Panc1 (cell line): Measurements from ENCODE around the gene COG7. TPM values are rescaled to one million over a fixed set of nuclear protein-coding genes. Genes with fewer than 3 reads are reported as not detected.

Source experiments
- ATAC-seq: fragments of 200-7000 bp; cut with Tn5 transposase; 2 replicates; pipeline ENCODE4 v1.9.1; 2020; ENCODE audit warnings: mild to moderate bottlenecking, moderate library complexity
- BruUV-seq: library from RNA; stranded (reverse); fragments of 400-500 nt; replicated peaks from 2 replicates; lab custom pipeline; 2021; lab: Mats Ljungman, UMichigan
- CTCF ChIA-PET: fragments of 300-600 bp; sonication (Branson Sonifier 250); formaldehyde crosslinking; loops from one replicate; lab custom pipeline; 2022; ENCODE audit warnings: antibody characterized with exemption; lab: Charles Lee
- POLR2A ChIA-PET: fragments of 300-600 bp; sonication (Branson Sonifier 250); formaldehyde crosslinking; loops from one replicate; lab custom pipeline; 2022; ENCODE audit warnings: antibody characterized with exemption; lab: Charles Lee
- DNase-seq: peaks from one replicate; pipeline ENCODE4 v3.0.0-alpha.2; 2010; ENCODE audit warnings: low read depth, low spot score
- H3K27ac ChIP-seq: 2 replicates; pipeline ENCODE4 v1.5.1; 2011; ENCODE audit warnings: mild to moderate bottlenecking, low read length, inconsistent platforms
- H3K27me3 ChIP-seq: fragments of 200-500 bp; sonication (Bioruptor generic); 2 replicates; pipeline ENCODE4 v1.6.0; 2014; ENCODE audit warnings: low read length, inconsistent platforms; ENCODE audit not compliant: control insufficient read depth, insufficient read depth
- H3K36me3 ChIP-seq: fragments of 200-500 bp; sonication (Bioruptor generic); 2 replicates; pipeline ENCODE4 v1.5.1; 2014; ENCODE audit warnings: inconsistent platforms, mild to moderate bottlenecking, low read length, moderate library complexity; ENCODE audit not compliant: control insufficient read depth, insufficient read depth
- H3K4me1 ChIP-seq: 2 replicates; pipeline ENCODE4 v1.5.1; 2011; ENCODE audit warnings: inconsistent platforms, mild to moderate bottlenecking, low read length, moderate library complexity; ENCODE audit not compliant: control insufficient read depth, insufficient read depth
- H3K4me3 ChIP-seq, 2 experiments: 2 replicates each; pipeline ENCODE4 v1.5.1; 2011 to 2012; ENCODE audit warnings: low read depth in 2 of 2, low read length in 2 of 2, mild to moderate bottlenecking in 2 of 2, inconsistent platforms in 1 of 2, moderate library complexity in 1 of 2
- H3K9me3 ChIP-seq: fragments of 200-500 bp; sonication (Bioruptor generic); 2 replicates; pipeline ENCODE4 v1.5.1; 2014; ENCODE audit warnings: low read depth, mild to moderate bottlenecking, inconsistent platforms, low read length, moderate library complexity; ENCODE audit not compliant: control insufficient read depth, insufficient read depth
- CTCF ChIP-seq: fragments of 450-650 bp; IDR thresholded peaks from 2 replicates; pipeline ENCODE4 v1.5.1; 2017; ENCODE audit warnings: mild to moderate bottlenecking
- POLR2AphosphoS5 ChIP-seq: IDR thresholded peaks from 2 replicates; pipeline ENCODE4 v1.6.1; 2012; ENCODE audit warnings: mild to moderate bottlenecking, low read depth, low read length, moderate library complexity
- REST ChIP-seq, 2 experiments: IDR thresholded peaks; 2 replicates each; pipeline ENCODE4 v1.6.1; 2011 to 2012; ENCODE audit warnings: low read depth in 2 of 2, control low read depth in 1 of 2, low read length in 1 of 2, mild to moderate bottlenecking in 1 of 2, moderate library complexity in 1 of 2; ENCODE audit not compliant: insufficient read depth in 1 of 2
- SIN3A ChIP-seq: IDR thresholded peaks from 2 replicates; pipeline ENCODE4 v1.6.1; 2012; ENCODE audit warnings: low read depth, mild to moderate bottlenecking, low read length, moderate library complexity, borderline replicate concordance; ENCODE audit not compliant: insufficient read depth
- TCF7L2 ChIP-seq: IDR thresholded peaks from 2 replicates; pipeline ENCODE4 v1.6.1; 2011; ENCODE audit warnings: mild to moderate bottlenecking, low read depth, low read length, inconsistent platforms
- in situ Hi-C: cut with HindIII; loops from 2 replicates; pipeline ENCODE4 v1.10.0; 2016; ENCODE audit warnings: low sequenced_read_pairs, low pct_unique_long_range_greater_than_20kb
- intact Hi-C: fragments of 100-400 bp; cut with micrococcal nuclease; formaldehyde crosslinking; loops from one replicate; pipeline ENCODE4 v1.10.0; 2022; ENCODE audit not compliant: unreplicated experiment
- total RNA-seq: library from RNA; stranded (reverse); gene quantifications from one replicate; pipeline ENCODE4 v1.2.1, GENCODE V29; 2021; ENCODE audit not compliant: unreplicated experiment

The COG7 gene
- total RNA-seq, 1 experiment from 2014 or later = 25.3 TPM

DNA sequence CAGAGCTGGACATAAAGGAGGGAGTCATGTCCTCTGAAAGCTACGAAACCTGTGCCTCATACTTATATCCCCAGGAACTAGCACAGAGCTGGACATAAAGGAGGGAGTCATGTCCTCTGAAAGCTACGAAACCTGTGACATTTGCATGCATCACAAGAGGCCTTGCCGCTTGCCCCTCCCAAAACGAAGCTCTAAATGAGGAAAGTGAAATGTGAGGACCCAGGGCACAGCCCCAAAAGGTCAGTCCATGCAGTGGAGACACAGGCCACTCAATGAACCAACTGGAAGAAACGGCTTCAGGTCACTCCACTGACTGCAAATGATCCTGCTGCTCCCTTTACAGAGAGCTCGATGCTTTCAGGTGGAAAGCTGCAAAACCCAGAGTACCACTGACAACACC, 38.3 kb downstream of the COG7 start:
- no peak for TF ChIP-seq SIN3A
- TF ChIP-seq POLR2AphosphoS5 = no peak
- TF ChIP-seq CTCF = no peak
- no peak for TF ChIP-seq TCF7L2
- no peak for TF ChIP-seq REST (IDR thresholded peaks at IDR 0.05; ENCODE audit: insufficient read depth in 1 of 2, low read depth in 2 of 2, low read length in 1 of 2)
- BruUV-seq = no TSS peak
- ChIA-PET CTCF (no interaction called here), POLR2A (no interaction called here)
- Histone ChIP-seq H3K4me1 (peaks cover 5% of the 10 kb centered on the region; the same call in 1 of the 2 replicates), H3K9me3 (no peaks in the 10 kb centered on the region), H3K36me3 (peaks cover 2% of the 10 kb centered on the region; the same call in 1 of the 2 replicates), H3K27me3 (no peaks in the 10 kb centered on the region), H3K27ac (no peak overlapping the region), H3K4me3 (no peak overlapping the region)
- DNase-seq (no peak), ATAC-seq (no peak)
- intact Hi-C loops = no loop called here
- in situ Hi-C loops = no loop called here

DNA sequence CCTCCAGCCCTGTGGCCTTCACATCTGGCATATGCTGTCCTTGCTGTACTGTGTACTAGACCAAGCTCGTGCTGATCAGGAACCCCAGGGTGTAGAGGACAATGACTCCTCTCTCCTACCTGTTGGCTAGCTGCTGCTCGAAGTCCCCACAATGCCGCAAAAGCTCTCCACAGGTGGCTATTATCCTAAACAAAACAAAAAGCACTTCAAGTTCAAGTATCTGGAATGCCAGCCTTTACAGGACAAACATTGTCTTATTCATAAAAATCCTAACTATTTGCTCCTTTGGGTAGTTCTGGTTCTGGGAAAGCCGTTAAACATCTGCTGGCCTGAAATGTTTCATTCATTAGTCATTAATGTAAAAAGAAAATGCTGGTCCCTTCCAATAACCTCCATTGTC, 42.8 kb downstream of the COG7 start:
- ChIA-PET CTCF (no interaction called here), POLR2A (no interaction called here)
- no peak overlapping the region for H3K4me3 ChIP-seq
- no TSS peak for BruUV-seq
- H3K27me3 ChIP-seq = no peaks in the 10 kb centered on the region
- TF ChIP-seq POLR2AphosphoS5 (no peak), CTCF (no peak), TCF7L2 (no peak), SIN3A (no peak), REST (IDR thresholded peaks at IDR 0.05; ENCODE audit: insufficient read depth in 1 of 2, low read depth in 2 of 2, low read length in 1 of 2) (no peak)
- DNase-seq (no peak), ATAC-seq (no peak)
- peaks cover 26% of the 10 kb centered on the region for H3K4me1 ChIP-seq
- H3K27ac ChIP-seq = peak overlapping the region; percentile 73; the same call in 1 of the 2 replicates
- in situ Hi-C loops = no loop called here
- H3K36me3 ChIP-seq = peaks cover 6% of the 10 kb centered on the region
- intact Hi-C loops = no loop called here
- no peaks in the 10 kb centered on the region for H3K9me3 ChIP-seq
